ENCODE results near the gene ATOSB. TPM values are rescaled to one million over a fixed set of nuclear protein-coding genes. Genes with fewer than 3 reads are reported as not detected.

Gene ATOSB
- total and polyA plus RNA-seq, 9 of the 15 experiments (the other 6 are each of a cell fraction or from before 2014, with no cell fraction given): 0.45 to 8.0 (median 4.2) TPM

- TF ChIP-seq ARID4B (CRISPR knock-in tag; IDR thresholded peaks at IDR 0.05): peak; percentile 60; the same call in 1 of the 2 replicates
- TF ChIP-seq FOXJ2 (tag; IDR thresholded peaks at IDR 0.05): no peak
- no peak for TF ChIP-seq NELFE (IDR thresholded peaks at IDR 0.05; ENCODE audit: insufficient read depth, insufficient read length)
- no peak for TF ChIP-seq SP1 (CRISPR knock-in tag; IDR thresholded peaks at IDR 0.05)
- TF ChIP-seq ZNF639 (CRISPR knock-in tag; conservative IDR thresholded peaks at IDR 0.05 in 1 of 2, IDR thresholded peaks at IDR 0.05 in 1 of 2): peak in 1 of 2 experiments; percentile 98; a peak in 2 of 4 replicates
- TF ChIP-seq YY1 (IDR thresholded peaks at IDR 0.05; ENCODE audit: borderline replicate concordance in 1 of 3, control insufficient read depth in 1 of 3, extremely low read depth in 1 of 3, insufficient read depth in 3 of 3, insufficient read length in 1 of 3, insufficient replicate concordance in 2 of 3, low read depth in 1 of 3, low read length in 2 of 3): peak in 2 of 3 experiments; percentile 63 to 71
- no peak for TF ChIP-seq HOXB6 (CRISPR knock-in tag; IDR thresholded peaks at IDR 0.05; ENCODE audit: borderline replicate concordance)
- TF ChIP-seq SP2 (IDR thresholded peaks at IDR 0.05; ENCODE audit: extremely low read depth, low read depth, low read length, poor library complexity, severe bottlenecking): no peak
- TF ChIP-seq COPS2 (conservative IDR thresholded peaks at IDR 0.05): no peak
- no peak for TF ChIP-seq ZNF280B (CRISPR knock-in tag; IDR thresholded peaks at IDR 0.05)
- TF ChIP-seq NRF1 (conservative IDR thresholded peaks at IDR 0.05 in 1 of 2, IDR thresholded peaks at IDR 0.05 in 1 of 2): peak; percentile 33 to 46; a peak in 2 of 4 replicates
- TF ChIP-seq NR2C2 (CRISPR knock-in tag; IDR thresholded peaks at IDR 0.05): no peak
- TF ChIP-seq NR2C2 (tag; IDR thresholded peaks at IDR 0.05): peak; percentile 72
- TF ChIP-seq POLR2A (conservative IDR thresholded peaks at IDR 0.05): peak; percentile 75
- no peak for TF ChIP-seq DEAF1 (CRISPR knock-in tag; IDR thresholded peaks at IDR 0.05)
These were observed 36.0 kb downstream of the ATOSB start, which contains the start of gene FANCG (continued) for GRCh38 chr9:35079426-35080341.
